Measurements from ENCODE around the gene TMEM54. TPM values are rescaled to one million over a fixed set of nuclear protein-coding genes. Genes with fewer than 3 reads are reported as not detected.
A peak's percentile ranks its signal among the peaks of the same experiment; 100 is the strongest.

The TMEM54 gene
- total and polyA plus RNA-seq, 2 donors (not counting 1 experiment from before 2014, with no cell fraction given): 0.13 TPM; not detected in 1

GRCh38 chr1:32892368-32893197, 8.6 kb downstream of the TMEM54 start:
- Histone ChIP-seq H3K27ac (ENCODE audit: low read length in 2 of 2) (no peak overlapping the region), H3K9ac (ENCODE audit: low read length) (peak overlapping the region; percentile 61), H3K4me2 (replicated peaks; ENCODE audit: low read depth, low read length, poor library complexity, severe bottlenecking) (peak overlapping the region; percentile 90), H3K27me3 (replicated peaks in 1 of 4; ENCODE audit: control extremely low read depth in 1 of 4, control insufficient read depth in 3 of 4, insufficient read depth in 4 of 4, low read length in 3 of 4) (peaks cover 0 to 77% (median 36%) of the 10 kb centered on the region in 4 experiments), H3K79me2 (ENCODE audit: control insufficient read depth, insufficient read depth, low read length) (no peaks in the 10 kb centered on the region), H3K4me3 (ENCODE audit: control extremely low read depth in 1 of 5, extremely low read depth in 1 of 5, insufficient read depth in 1 of 5, low read depth in 2 of 5, low read length in 4 of 5) (peak overlapping the region in 3 of 5 experiments; percentile 42 to 57 (median 45)), H3K4me1 (ENCODE audit: control insufficient read depth in 2 of 2, insufficient read depth in 2 of 2, low read length in 2 of 2) (peaks cover 16 to 24% of the 10 kb centered on the region in 2 donors), H3K9me3 (ENCODE audit: control extremely low read depth in 1 of 3, control insufficient read depth in 2 of 3, insufficient read depth in 1 of 3, low read length in 2 of 3) (peaks cover 0 to 9% (median 0%) of the 10 kb centered on the region in 3 donors), H4K20me1 (ENCODE audit: control insufficient read depth, insufficient read depth, low read length, poor library complexity, severe bottlenecking) (no peaks in the 10 kb centered on the region), H3K36me3 (replicated peaks in 1 of 2; ENCODE audit: control extremely low read depth in 1 of 2, control insufficient read depth in 1 of 2, extremely low read depth in 1 of 2, insufficient read depth in 2 of 2, low read length in 1 of 2) (no peaks in the 10 kb centered on the region), H2AFZ (ENCODE audit: insufficient read depth, low read depth, low read length, poor library complexity, severe bottlenecking) (peak overlapping the region; percentile 71)
- ChIA-PET POLR2A (interaction anchor here (0.6 kb wide), 1 partner anchor 26 kb away, joined by 3 read pairs; no protein-coding TSS in a partner anchor), CTCF (interaction anchor here (0.6 to 4.2 kb wide), 10 partner anchors 9 to 492 kb away, joined by 3 to 14 read pairs (median 4); no protein-coding TSS in a partner anchor)
- Mint-ChIP-seq H3K27me3 (peaks cover 74% of the 10 kb centered on the region), H3K27ac (no peak overlapping the region), H3K4me3 (peak overlapping the region; percentile 77), H3K4me1 (peaks cover 16% of the 10 kb centered on the region), H3K9me3 (ENCODE audit: insufficient read depth) (no peaks in the 10 kb centered on the region)
- 28% methylated on average over 48 of the region's 49 CpGs for WGBS (ENCODE audit: insufficient coverage)
- ATAC-seq (ENCODE audit: low read depth) (peak; percentile 72), DNase-seq (peak; percentile 71)
- TF ChIP-seq CTCF (IDR thresholded peaks at IDR 0.05): peak; percentile 78
- no peak for TF ChIP-seq EZH2 (IDR thresholded peaks at IDR 0.05; ENCODE audit: borderline replicate concordance, insufficient read depth, low read depth, low read length, poor library complexity, severe bottlenecking)
- intact Hi-C loops (cut with micrococcal nuclease): no loop called here

- Histone ChIP-seq H3K4me1 (ENCODE audit: control insufficient read depth in 2 of 2, insufficient read depth in 2 of 2, low read length in 2 of 2) (peaks cover 19 to 28% of the 10 kb centered on the region in 2 donors), H3K27ac (ENCODE audit: low read length in 2 of 2) (no peak overlapping the region), H3K4me3 (ENCODE audit: control extremely low read depth in 1 of 5, extremely low read depth in 1 of 5, insufficient read depth in 1 of 5, low read depth in 2 of 5, low read length in 4 of 5) (no peak overlapping the region), H4K20me1 (ENCODE audit: control insufficient read depth, insufficient read depth, low read length, poor library complexity, severe bottlenecking) (no peaks in the 10 kb centered on the region), H3K4me2 (replicated peaks; ENCODE audit: low read depth, low read length, poor library complexity, severe bottlenecking) (no peak overlapping the region), H3K9ac (ENCODE audit: low read length) (no peak overlapping the region), H3K27me3 (replicated peaks in 1 of 4; ENCODE audit: control extremely low read depth in 1 of 4, control insufficient read depth in 3 of 4, insufficient read depth in 4 of 4, low read length in 3 of 4) (peaks cover 0 to 86% (median 43%) of the 10 kb centered on the region in 4 experiments), H3K79me2 (ENCODE audit: control insufficient read depth, insufficient read depth, low read length) (no peaks in the 10 kb centered on the region), H3K36me3 (replicated peaks in 1 of 2; ENCODE audit: control extremely low read depth in 1 of 2, control insufficient read depth in 1 of 2, extremely low read depth in 1 of 2, insufficient read depth in 2 of 2, low read length in 1 of 2) (no peaks in the 10 kb centered on the region), H3K9me3 (ENCODE audit: control extremely low read depth in 1 of 3, control insufficient read depth in 2 of 3, insufficient read depth in 1 of 3, low read length in 2 of 3) (peaks cover 0 to 17% (median 0%) of the 10 kb centered on the region in 3 donors), H2AFZ (ENCODE audit: insufficient read depth, low read depth, low read length, poor library complexity, severe bottlenecking) (no peak overlapping the region)
- no peak for TF ChIP-seq EZH2 (IDR thresholded peaks at IDR 0.05; ENCODE audit: borderline replicate concordance, insufficient read depth, low read depth, low read length, poor library complexity, severe bottlenecking)
- TF ChIP-seq CTCF (IDR thresholded peaks at IDR 0.05): no peak
- Mint-ChIP-seq H3K4me3 (peak overlapping the region; percentile 77), H3K27me3 (peaks cover 74% of the 10 kb centered on the region), H3K27ac (no peak overlapping the region), H3K9me3 (ENCODE audit: insufficient read depth) (no peaks in the 10 kb centered on the region), H3K4me1 (peaks cover 21% of the 10 kb centered on the region)
- intact Hi-C loops (cut with micrococcal nuclease): no loop called here
- no peak for DNase-seq
- POLR2A ChIA-PET: no interaction called here
- CTCF ChIA-PET: interaction anchor here (1.2 to 4.2 kb wide), 4 partner anchors 10 to 371 kb away, joined by 3 to 14 read pairs (median 4); no protein-coding TSS in a partner anchor
- ATAC-seq (ENCODE audit: low read depth): no peak
- 96% methylated on average over 3 of the region's 3 CpGs for WGBS (ENCODE audit: insufficient coverage)
Measured at GRCh38 chr1:32891630-32892029, 9.6 kb downstream of the TMEM54 start.
